ENCODE results near the gene TPSG1.

GRCh38 chr16:1175566-1176279 lies 49.3 kb downstream of the TPSG1 start:
- TF ChIP-seq CTCF (IDR thresholded peaks at IDR 0.05) (no peak), JUN (CRISPR knock-in tag; IDR thresholded peaks at IDR 0.05) (no peak), GABPB1 (CRISPR knock-in tag; IDR thresholded peaks at IDR 0.05) (no peak), ESRRA (CRISPR knock-in tag; IDR thresholded peaks at IDR 0.05; ENCODE audit: borderline replicate concordance) (no peak)
- TF ChIP-seq, protein P1, sequence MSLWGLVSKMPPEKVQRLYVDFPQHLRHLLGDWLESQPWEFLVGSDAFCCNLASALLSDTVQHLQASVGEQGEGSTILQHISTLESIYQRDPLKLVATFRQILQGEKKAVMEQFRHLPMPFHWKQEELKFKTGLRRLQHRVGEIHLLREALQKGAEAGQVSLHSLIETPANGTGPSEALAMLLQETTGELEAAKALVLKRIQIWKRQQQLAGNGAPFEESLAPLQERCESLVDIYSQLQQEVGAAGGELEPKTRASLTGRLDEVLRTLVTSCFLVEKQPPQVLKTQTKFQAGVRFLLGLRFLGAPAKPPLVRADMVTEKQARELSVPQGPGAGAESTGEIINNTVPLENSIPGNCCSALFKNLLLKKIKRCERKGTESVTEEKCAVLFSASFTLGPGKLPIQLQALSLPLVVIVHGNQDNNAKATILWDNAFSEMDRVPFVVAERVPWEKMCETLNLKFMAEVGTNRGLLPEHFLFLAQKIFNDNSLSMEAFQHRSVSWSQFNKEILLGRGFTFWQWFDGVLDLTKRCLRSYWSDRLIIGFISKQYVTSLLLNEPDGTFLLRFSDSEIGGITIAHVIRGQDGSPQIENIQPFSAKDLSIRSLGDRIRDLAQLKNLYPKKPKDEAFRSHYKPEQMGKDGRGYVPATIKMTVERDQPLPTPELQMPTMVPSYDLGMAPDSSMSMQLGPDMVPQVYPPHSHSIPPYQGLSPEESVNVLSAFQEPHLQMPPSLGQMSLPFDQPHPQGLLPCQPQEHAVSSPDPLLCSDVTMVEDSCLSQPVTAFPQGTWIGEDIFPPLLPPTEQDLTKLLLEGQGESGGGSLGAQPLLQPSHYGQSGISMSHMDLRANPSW (CRISPR knock-in tag; conservative IDR thresholded peaks at IDR 0.05; ENCODE audit: low read depth) = no peak
- TF ChIP-seq, protein P2, sequence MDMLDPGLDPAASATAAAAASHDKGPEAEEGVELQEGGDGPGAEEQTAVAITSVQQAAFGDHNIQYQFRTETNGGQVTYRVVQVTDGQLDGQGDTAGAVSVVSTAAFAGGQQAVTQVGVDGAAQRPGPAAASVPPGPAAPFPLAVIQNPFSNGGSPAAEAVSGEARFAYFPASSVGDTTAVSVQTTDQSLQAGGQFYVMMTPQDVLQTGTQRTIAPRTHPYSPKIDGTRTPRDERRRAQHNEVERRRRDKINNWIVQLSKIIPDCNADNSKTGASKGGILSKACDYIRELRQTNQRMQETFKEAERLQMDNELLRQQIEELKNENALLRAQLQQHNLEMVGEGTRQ (CRISPR knock-in tag; IDR thresholded peaks at IDR 0.05) = no peak
- TF ChIP-seq, protein P3, sequence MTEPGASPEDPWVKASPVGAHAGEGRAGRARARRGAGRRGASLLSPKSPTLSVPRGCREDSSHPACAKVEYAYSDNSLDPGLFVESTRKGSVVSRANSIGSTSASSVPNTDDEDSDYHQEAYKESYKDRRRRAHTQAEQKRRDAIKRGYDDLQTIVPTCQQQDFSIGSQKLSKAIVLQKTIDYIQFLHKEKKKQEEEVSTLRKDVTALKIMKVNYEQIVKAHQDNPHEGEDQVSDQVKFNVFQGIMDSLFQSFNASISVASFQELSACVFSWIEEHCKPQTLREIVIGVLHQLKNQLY (CRISPR knock-in tag; IDR thresholded peaks at IDR 0.05) = no peak
